ELR (cell line): ENCODE data around the gene DOCK6.
A peak's percentile ranks its signal among the peaks of the same experiment; 100 is the strongest.

Source experiments
- DNase-seq: peaks from one replicate; pipeline ENCODE4 v3.0.0-alpha.2; 2015; ENCODE audit warnings: low read depth

The DOCK6 gene

GRCh38 chr19:11261971-11262839, at the start of gene DOCK6:
TSS of gene DOCK6 (minus strand) at chr19:11262524. CDS start at chr19:11262440, 84 bp downstream.
- DNase-seq = peak; percentile 48

- no peak for DNase-seq
Measured at GRCh38 chr19:11306337-11306736, 44.0 kb upstream of the DOCK6 start.

GRCh38 chr19:11304936-11305335, 42.6 kb upstream of the DOCK6 start:
- DNase-seq = no peak

- DNase-seq = no peak
Measured at GRCh38 chr19:11300811-11301120, 38.4 kb upstream of the DOCK6 start.

GRCh38 chr19:11299946-11300810, 37.9 kb upstream of the DOCK6 start:
- DNase-seq = no peak

GRCh38 chr19:11296264-11296663, 33.9 kb upstream of the DOCK6 start:
- no peak for DNase-seq

GRCh38 chr19:11295665-11296245, 33.4 kb upstream of the DOCK6 start, which contains the start of gene TSPAN16:
TSS of gene TSPAN16 (plus strand) at chr19:11296160. CDS start at chr19:11296298, 138 bp downstream.
- DNase-seq = no peak

- DNase-seq = no peak
Measured at GRCh38 chr19:11295180-11295579, 32.9 kb upstream of the DOCK6 start.

- peak; percentile 89 for DNase-seq
Measured at GRCh38 chr19:11293433-11294389, 31.4 kb upstream of the DOCK6 start.

- DNase-seq = no peak
Measured at GRCh38 chr19:11291991-11292390, 29.7 kb upstream of the DOCK6 start.

GRCh38 chr19:11291415-11291814, 29.1 kb upstream of the DOCK6 start:
- DNase-seq = no peak

- DNase-seq = no peak
Measured at GRCh38 chr19:11290256-11290655, 27.9 kb upstream of the DOCK6 start.

- peak; percentile 58 for DNase-seq
Measured at GRCh38 chr19:11288349-11288748, 26.0 kb upstream of the DOCK6 start.

- DNase-seq = peak; percentile 33
Measured at GRCh38 chr19:11286312-11286974, 24.1 kb upstream of the DOCK6 start.

GRCh38 chr19:11284515-11284914, 22.2 kb upstream of the DOCK6 start:
- no peak for DNase-seq

GRCh38 chr19:11281356-11282049, 19.2 kb upstream of the DOCK6 start:
- DNase-seq = no peak

GRCh38 chr19:11279505-11280236, 17.3 kb upstream of the DOCK6 start:
- DNase-seq = no peak

- no peak for DNase-seq
Measured at GRCh38 chr19:11278670-11279069, 16.3 kb upstream of the DOCK6 start.

- no peak for DNase-seq
Measured at GRCh38 chr19:11274533-11275086, 12.3 kb upstream of the DOCK6 start.
